ENCODE data around the gene APLN.

The APLN gene

GRCh38 chrX:129654652-129655546, at the start of gene APLN:
Gene APLN, minus strand, starts transcription at chrX:129654956. Its CDS starts 326 bp downstream, at chrX:129654630.
- H3K4me3 ChIP-seq (ENCODE audit: low read depth, low read length) = peak within 1 kb of the TSS; percentile 32
- no peak for TF ChIP-seq CTCF (IDR thresholded peaks at IDR 0.05; ENCODE audit: borderline replicate concordance, insufficient read depth, low read depth, low read length)

- H3K4me3 ChIP-seq (ENCODE audit: low read depth, low read length) = no peak overlapping the region
- no peak for TF ChIP-seq CTCF (IDR thresholded peaks at IDR 0.05; ENCODE audit: borderline replicate concordance, insufficient read depth, low read depth, low read length)
Observed at GRCh38 chrX:129704491-129704890, 49.7 kb upstream of the APLN start.

GRCh38 chrX:129701624-129702069, 46.9 kb upstream of the APLN start:
- H3K4me3 ChIP-seq (ENCODE audit: low read depth, low read length) = no peak overlapping the region
- TF ChIP-seq CTCF (IDR thresholded peaks at IDR 0.05; ENCODE audit: borderline replicate concordance, insufficient read depth, low read depth, low read length) = no peak

- H3K4me3 ChIP-seq (ENCODE audit: low read depth, low read length) = no peak overlapping the region
Observed at GRCh38 chrX:129700536-129700935, 45.8 kb upstream of the APLN start.

GRCh38 chrX:129698150-129698549, 43.4 kb upstream of the APLN start:
- H3K4me3 ChIP-seq (ENCODE audit: low read depth, low read length) = no peak overlapping the region
- no peak for TF ChIP-seq CTCF (IDR thresholded peaks at IDR 0.05; ENCODE audit: borderline replicate concordance, insufficient read depth, low read depth, low read length)

More at GRCh38 chrX:129700536-129700935, 45.8 kb upstream of the APLN start:
- no peak for TF ChIP-seq CTCF (IDR thresholded peaks at IDR 0.05; ENCODE audit: borderline replicate concordance, insufficient read depth, low read depth, low read length)

GRCh38 chrX:129697204-129697829, 42.6 kb upstream of the APLN start:
- no peak for TF ChIP-seq CTCF (IDR thresholded peaks at IDR 0.05; ENCODE audit: borderline replicate concordance, insufficient read depth, low read depth, low read length)
- no peak overlapping the region for H3K4me3 ChIP-seq (ENCODE audit: low read depth, low read length)

Data from GM12875 (cell line).